Natural killer cell treated with Interleukin-12 subunit alpha and Interleukin-12 subunit beta and Interleukin-15 and Interleukin-18, amount 100 ng/mL, for 72 hours (primary cell): ENCODE measurements around the gene SWSAP1. TPM values are rescaled to one million over a fixed set of nuclear protein-coding genes. Genes with fewer than 3 reads are reported as not detected.
"Not testable (repeated sequence)": the region's sequence is repeated elsewhere in the genome, so short reads cannot be mapped to it uniquely, and the experiment has no call there.

ENCODE experiments used
- ATAC-seq, 2 donors: fragments of 150-1000 bp; cut with Tn5 transposase in 1 of 2; sonication (Bioruptor Pico), chemical (Tn5 transposase) in 1 of 2; 2 replicates each; pipeline ENCODE4 v1.10.0; 2021
- DNase-seq: peaks from one replicate; pipeline ENCODE4 v3.0.0; 2022; ENCODE audit warnings: low spot score
- H3K27ac Mint-ChIP-seq, 2 donors: 1 replicate in 1 of 2; 2 replicates in 1 of 2; pipeline ENCODE4 v1.8.0; 2022; ENCODE audit warnings: mixed read lengths in 2 of 2, mild to moderate bottlenecking in 1 of 2, moderate library complexity in 1 of 2
- H3K27me3 Mint-ChIP-seq, 2 donors: 1 replicate in 1 of 2; 2 replicates in 1 of 2; pipeline ENCODE4 v1.8.0; 2022; ENCODE audit warnings: mixed read lengths in 2 of 2
- H3K36me3 Mint-ChIP-seq: one replicate; pipeline ENCODE4 v1.8.0; 2022; ENCODE audit warnings: mixed read lengths
- H3K4me1 Mint-ChIP-seq, 2 donors: 1 replicate in 1 of 2; 2 replicates in 1 of 2; pipeline ENCODE4 v1.8.0; 2022; ENCODE audit warnings: low read depth in 2 of 2, mixed read lengths in 2 of 2, mild to moderate bottlenecking in 1 of 2
- H3K4me3 Mint-ChIP-seq: one replicate; pipeline ENCODE4 v1.8.0; 2022; ENCODE audit warnings: mixed read lengths
- H3K9me3 Mint-ChIP-seq: 2 replicates; pipeline ENCODE4 v1.8.0; 2022; ENCODE audit warnings: mixed read lengths
- total RNA-seq, 2 donors: library from RNA; stranded (reverse); gene quantifications; one replicate each; pipeline ENCODE4 v1.2.3, GENCODE V29; 2022

The SWSAP1 gene, protein sequence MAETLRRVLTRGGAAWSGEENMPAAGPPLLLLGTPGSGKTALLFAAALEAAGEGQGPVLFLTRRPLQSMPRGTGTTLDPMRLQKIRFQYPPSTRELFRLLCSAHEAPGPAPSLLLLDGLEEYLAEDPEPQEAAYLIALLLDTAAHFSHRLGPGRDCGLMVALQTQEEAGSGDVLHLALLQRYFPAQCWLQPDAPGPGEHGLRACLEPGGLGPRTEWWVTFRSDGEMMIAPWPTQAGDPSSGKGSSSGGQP
- 1 to 10 TPM; 1.6 to 3.0 TPM for total RNA-seq

DNA sequence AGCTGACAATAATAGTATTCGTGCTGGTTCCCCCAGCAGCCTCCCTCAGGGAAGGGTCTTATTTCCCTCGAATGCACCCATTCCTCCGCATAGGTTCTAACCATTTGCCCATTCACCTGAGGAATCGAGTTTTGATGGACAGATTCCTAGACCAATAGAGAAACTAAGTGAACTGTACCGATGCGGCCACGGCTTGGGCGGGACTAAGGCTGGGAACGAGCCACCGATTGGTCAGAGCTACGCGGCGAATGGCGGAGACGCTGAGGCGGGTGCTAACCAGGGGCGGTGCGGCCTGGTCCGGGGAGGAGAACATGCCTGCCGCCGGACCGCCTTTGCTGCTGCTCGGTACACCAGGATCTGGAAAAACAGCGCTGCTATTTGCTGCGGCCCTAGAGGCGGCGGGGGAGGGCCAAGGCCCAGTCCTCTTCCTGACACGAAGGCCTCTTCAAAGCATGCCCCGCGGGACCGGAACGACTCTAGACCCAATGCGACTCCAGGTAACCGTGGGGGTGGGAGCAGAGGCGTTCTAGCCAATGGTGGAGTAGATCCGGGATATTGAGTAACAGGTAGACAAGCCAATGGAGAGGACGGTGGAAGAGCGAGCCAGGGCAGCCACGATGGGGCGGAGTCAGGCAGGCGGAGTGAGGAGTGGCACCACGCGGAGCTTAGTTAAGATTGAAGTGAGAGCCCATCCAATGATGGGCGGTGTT is at the start of gene SWSAP1:
SWSAP1 (plus strand) TSS at position 234 of the 710 bp plus-strand sequence; CDS start at position 249, 15 bp downstream.
- Mint-ChIP-seq H3K27me3 (no peaks in the 10 kb centered on the region), H3K4me1 (peaks cover 9 to 17% of the 10 kb centered on the region in 2 donors), H3K4me3 (no peak within 1 kb of the TSS), H3K9me3 (no peaks in the 10 kb centered on the region), H3K27ac (peak within 1 kb of the TSS; percentile 6 to 17), H3K36me3 (peaks cover 5% of the 10 kb centered on the region)
- DNase-seq (peak; percentile 99), ATAC-seq (peak; percentile 97)

DNA sequence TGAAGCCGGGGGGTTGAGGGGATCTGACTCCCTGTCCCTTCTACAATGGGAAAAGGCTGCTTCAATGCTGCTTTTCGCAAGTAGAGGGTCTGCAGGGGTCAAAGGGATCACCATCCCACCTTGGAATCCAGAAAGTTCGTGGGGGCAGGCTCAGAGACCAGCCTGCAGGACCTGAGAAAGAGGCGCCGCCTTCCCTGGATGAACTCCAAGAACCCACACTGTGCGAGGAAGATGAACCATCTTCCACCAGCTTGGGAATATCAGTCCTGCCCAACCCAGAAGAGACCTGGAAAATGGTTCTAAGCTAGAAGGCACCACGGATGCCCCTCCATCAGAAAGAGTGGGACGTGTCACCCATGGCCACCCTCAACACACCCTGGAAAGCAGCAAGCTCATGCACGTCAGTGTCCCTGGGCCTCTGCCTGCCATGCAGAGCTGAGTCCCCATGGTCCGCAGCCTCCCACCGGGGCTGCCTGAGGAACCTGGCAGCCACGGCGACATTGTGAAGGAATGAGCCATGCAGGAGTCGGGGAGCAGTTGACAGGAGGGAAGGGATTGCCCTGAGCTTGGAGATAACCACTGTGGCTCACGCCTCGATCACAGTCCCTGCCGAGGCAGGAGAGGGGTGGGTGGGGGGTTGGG is 49.6 kb upstream of the SWSAP1 start:
- DNase-seq (no peak), ATAC-seq (no peak)
- Mint-ChIP-seq H3K27ac (peak overlapping the region; percentile 91 to 97), H3K27me3 (no peaks in the 10 kb centered on the region), H3K4me3 (peak overlapping the region; percentile 80), H3K36me3 (no peaks in the 10 kb centered on the region), H3K4me1 (peaks cover 35% of the 10 kb centered on the region in 2 donors), H3K9me3 (no peaks in the 10 kb centered on the region)

DNA sequence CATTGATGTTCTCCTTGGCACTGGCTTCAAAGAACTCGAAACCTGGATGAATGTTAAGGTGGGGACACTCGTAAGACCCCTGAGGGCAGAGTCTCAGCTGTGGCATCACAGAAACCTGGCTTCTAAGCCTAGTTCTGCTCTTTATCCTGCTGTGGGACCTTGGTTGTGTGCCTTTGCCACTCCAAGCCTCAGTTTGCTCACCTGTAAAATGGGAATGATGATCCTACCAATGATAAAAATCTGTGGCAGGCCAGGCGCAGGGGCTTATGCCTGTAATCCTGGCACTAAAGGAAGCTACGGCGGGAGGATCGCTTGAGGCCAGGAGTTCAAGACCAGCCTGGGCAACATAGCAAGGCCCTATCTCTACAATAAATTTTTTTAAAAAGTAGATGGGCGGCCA is 48.9 kb upstream of the SWSAP1 start:
- no peaks in the 10 kb centered on the region for H3K27me3 Mint-ChIP-seq
- H3K4me3 Mint-ChIP-seq, result no peak overlapping the region

DNA sequence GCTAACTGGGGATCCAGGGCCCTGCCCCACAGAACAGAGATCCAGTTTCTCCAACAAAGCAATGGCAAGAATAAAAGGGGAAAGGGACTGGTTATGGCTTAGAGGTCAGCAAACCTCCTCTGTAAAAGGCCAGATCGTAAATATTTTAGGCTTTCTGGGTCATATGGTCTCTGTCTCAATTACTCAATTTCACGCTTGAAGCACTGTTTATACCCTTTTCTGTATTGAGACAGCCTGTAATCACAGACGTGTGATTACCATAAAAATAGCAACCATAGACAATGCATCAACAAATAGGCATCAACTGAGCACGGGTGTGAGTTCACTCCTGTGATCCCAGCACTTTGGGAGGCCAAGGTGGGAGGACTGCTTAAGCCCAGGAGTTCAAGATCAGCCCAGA is 44.3 kb upstream of the SWSAP1 start:
- no peak for DNase-seq
- no peak for ATAC-seq
- Mint-ChIP-seq H3K4me1 (peaks cover 0 to 3% of the 10 kb centered on the region in 2 donors), H3K9me3 (no peaks in the 10 kb centered on the region), H3K36me3 (no peaks in the 10 kb centered on the region), H3K27ac (peak overlapping the region in 1 of 2 donors; percentile 56), H3K27me3 (no peaks in the 10 kb centered on the region), H3K4me3 (no peak overlapping the region)

More for the DNA sequence above, 48.9 kb upstream of the SWSAP1 start:
- H3K36me3 Mint-ChIP-seq, result no peaks in the 10 kb centered on the region
- H3K27ac Mint-ChIP-seq, result peak overlapping the region in 1 of 2 donors; percentile 68
- no peak for ATAC-seq
- H3K4me1 Mint-ChIP-seq, result peaks cover 35 to 37% of the 10 kb centered on the region in 2 donors
- no peak for DNase-seq
- no peaks in the 10 kb centered on the region for H3K9me3 Mint-ChIP-seq

DNA sequence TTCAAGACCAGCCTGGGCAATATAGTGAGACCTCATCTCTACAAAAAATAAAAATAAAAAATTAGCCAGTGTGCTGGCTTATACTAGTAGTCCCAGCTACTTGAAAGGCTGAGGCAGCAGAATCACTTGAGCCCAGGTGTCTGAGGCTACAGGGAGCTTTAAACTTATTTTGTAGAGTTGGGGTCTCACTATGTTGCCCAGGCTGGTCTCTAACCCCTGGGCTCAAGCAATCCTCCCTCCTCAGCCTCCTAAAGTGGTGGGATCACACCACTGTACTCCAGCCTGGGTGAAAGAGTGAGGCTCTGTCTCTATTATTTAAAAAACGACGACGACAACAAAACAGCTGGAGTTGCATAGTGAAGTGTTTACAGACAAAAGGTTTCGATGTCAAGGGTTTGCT is 43.0 kb upstream of the SWSAP1 start:
- no peaks in the 10 kb centered on the region for H3K36me3 Mint-ChIP-seq
- H3K27me3 Mint-ChIP-seq, result no peaks in the 10 kb centered on the region
- peaks cover 0 to 3% of the 10 kb centered on the region in 2 donors for H3K4me1 Mint-ChIP-seq
- H3K9me3 Mint-ChIP-seq, result no peaks in the 10 kb centered on the region
- ATAC-seq (no peak), DNase-seq (no peak)
- H3K4me3 Mint-ChIP-seq, result no peak overlapping the region
- H3K27ac Mint-ChIP-seq, result no peak overlapping the region

DNA sequence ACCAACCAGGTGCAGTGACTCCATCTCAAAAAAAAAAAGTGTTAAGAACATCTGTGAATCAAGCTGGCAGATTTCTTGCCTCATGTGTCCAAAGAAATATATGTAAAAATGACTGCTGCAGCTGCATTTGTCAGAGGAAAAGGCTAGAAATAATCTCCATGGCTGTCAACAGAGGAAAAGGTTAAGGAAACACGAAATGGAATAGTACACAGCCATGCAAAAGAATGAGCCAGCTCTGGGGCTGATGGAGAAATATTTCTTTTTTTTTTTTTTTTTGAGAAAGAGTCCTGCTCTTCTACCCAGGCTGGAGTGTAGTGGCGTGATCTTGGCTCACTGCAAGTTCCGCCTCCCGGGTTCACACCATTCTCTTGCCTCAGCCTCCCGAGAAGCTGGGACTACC is 41.6 kb upstream of the SWSAP1 start:
- peaks cover 5 to 10% of the 10 kb centered on the region in 2 donors for H3K4me1 Mint-ChIP-seq
- DNase-seq, result no peak
- H3K4me3 Mint-ChIP-seq, result no peak overlapping the region
- no peaks in the 10 kb centered on the region for H3K9me3 Mint-ChIP-seq
- H3K27ac Mint-ChIP-seq, result no peak overlapping the region
- H3K36me3 Mint-ChIP-seq, result no peaks in the 10 kb centered on the region
- H3K27me3 Mint-ChIP-seq, result no peaks in the 10 kb centered on the region
- ATAC-seq, result no peak

DNA sequence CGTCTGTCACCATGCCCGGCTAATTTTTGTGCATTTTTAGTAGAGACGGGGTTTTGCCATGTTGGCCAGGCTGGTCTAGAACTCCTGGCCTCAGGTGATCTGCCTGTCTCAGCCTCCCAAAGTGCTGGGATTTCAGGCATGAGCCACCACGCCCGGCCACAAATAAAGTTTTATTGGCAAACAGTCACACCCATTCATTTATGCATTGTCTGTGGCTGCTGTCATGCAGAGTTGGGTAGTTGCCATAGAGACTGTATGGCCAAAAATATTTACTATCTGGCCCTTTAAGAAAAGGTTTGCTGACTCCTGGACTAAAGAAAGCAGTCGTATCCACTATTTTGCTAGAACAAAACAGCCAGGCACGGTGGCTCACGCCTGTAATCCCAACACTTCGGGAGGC is 40.6 kb upstream of the SWSAP1 start:
- H3K27ac Mint-ChIP-seq, ATAC-seq: not testable (repeated sequence)

DNA sequence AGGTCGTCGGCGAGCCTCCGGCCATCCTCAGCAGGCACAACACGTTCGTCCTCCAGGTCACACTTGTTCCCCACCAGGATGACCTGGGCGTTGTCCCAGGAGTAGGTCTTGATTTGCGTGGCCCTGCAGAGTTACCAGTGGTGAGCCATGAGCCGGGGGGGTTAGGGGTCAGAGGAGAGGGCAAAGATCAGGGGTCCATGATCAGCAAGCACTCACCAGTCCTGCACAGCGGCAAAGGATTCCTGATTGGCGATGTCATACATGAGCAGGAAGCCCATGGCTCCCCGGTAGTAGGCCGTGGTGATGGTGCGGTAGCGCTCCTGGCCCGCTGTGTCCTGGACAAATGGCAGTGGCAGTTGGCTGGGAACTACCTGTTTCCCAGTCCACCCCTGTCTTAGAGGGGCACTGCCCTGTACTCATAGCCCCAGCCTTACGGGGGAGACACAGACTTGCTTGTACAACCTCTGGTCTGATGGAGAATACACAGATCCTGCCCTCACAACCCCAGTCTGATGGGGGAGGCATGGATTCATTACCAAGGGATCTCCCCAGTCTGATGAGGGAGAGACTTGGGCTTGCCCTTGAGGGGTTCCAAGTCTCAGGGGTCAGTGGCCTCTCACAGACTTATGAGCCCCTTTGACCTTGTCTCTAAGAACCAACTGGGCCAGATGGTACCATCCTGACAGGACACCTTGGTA is 38.9 kb upstream of the SWSAP1 start:
- H3K27ac Mint-ChIP-seq, result no peak overlapping the region
- no peaks in the 10 kb centered on the region for H3K27me3 Mint-ChIP-seq
- no peaks in the 10 kb centered on the region for H3K36me3 Mint-ChIP-seq
- no peak overlapping the region for H3K4me3 Mint-ChIP-seq
- no peaks in the 10 kb centered on the region for H3K9me3 Mint-ChIP-seq
- peaks cover 10 to 19% of the 10 kb centered on the region in 2 donors for H3K4me1 Mint-ChIP-seq
- no peak for ATAC-seq
- DNase-seq, result no peak

More for the DNA sequence above, 40.6 kb upstream of the SWSAP1 start:
- H3K4me1 Mint-ChIP-seq, result peaks cover 9 to 15% of the 10 kb centered on the region in 2 donors
- DNase-seq, H3K36me3 Mint-ChIP-seq, H3K27me3 Mint-ChIP-seq, H3K4me3 Mint-ChIP-seq, H3K9me3 Mint-ChIP-seq: not testable (repeated sequence)

DNA sequence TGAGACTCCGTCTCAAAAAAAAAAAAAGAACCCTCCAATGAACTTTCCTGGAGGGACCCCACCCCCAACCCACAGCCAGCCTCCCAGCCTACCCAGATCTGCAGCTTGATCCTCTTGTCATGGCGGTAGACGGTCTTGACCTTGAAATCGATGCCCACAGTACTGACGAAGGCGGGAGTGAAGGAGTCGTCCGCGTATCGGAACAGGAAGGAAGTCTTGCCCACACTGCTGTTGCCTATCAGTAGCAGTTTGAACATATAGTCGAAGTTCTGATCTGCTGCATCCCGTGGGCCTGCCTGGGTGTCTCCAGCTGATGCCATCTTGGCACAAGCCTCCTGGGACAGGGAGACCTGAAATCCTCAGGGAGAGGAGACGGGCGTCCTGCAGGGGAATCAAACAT is 37.4 kb upstream of the SWSAP1 start:
- ATAC-seq (peak; percentile 43 to 55), DNase-seq (no peak)
- H3K9me3 Mint-ChIP-seq, result no peaks in the 10 kb centered on the region
- H3K27me3 Mint-ChIP-seq, result no peaks in the 10 kb centered on the region
- H3K4me1 Mint-ChIP-seq, result peaks cover 10 to 19% of the 10 kb centered on the region in 2 donors
- peak overlapping the region; percentile 68 for H3K4me3 Mint-ChIP-seq
- peak overlapping the region in 1 of 2 donors; percentile 51 for H3K27ac Mint-ChIP-seq
- no peaks in the 10 kb centered on the region for H3K36me3 Mint-ChIP-seq

DNA sequence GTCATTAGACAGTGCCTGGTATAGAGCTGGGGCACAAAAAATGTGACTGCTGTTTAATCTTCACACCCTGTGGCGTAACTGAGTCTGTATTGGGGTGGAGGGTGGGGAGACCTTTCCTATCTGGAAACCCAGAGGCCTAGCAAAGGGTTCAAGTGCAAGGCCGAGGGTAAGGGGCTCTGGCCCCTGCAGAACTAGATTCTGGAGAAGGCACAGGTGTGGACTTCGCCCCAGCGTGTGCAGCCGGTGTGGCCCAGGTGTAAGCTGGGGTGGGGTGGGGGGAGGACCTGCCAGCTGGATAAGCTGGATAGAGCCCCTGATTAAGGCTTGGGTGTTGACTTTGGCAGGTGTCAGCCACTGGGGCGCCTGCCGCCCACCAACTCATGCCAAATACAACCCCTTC is 36.3 kb upstream of the SWSAP1 start:
- H3K27me3 Mint-ChIP-seq, result no peaks in the 10 kb centered on the region
- H3K4me3 Mint-ChIP-seq, result peak overlapping the region; percentile 52
- peak overlapping the region in 1 of 2 donors; percentile 58 for H3K27ac Mint-ChIP-seq
- no peaks in the 10 kb centered on the region for H3K36me3 Mint-ChIP-seq
- DNase-seq (no peak), ATAC-seq (no peak)
- peaks cover 10 to 19% of the 10 kb centered on the region in 2 donors for H3K4me1 Mint-ChIP-seq
- no peaks in the 10 kb centered on the region for H3K9me3 Mint-ChIP-seq

DNA sequence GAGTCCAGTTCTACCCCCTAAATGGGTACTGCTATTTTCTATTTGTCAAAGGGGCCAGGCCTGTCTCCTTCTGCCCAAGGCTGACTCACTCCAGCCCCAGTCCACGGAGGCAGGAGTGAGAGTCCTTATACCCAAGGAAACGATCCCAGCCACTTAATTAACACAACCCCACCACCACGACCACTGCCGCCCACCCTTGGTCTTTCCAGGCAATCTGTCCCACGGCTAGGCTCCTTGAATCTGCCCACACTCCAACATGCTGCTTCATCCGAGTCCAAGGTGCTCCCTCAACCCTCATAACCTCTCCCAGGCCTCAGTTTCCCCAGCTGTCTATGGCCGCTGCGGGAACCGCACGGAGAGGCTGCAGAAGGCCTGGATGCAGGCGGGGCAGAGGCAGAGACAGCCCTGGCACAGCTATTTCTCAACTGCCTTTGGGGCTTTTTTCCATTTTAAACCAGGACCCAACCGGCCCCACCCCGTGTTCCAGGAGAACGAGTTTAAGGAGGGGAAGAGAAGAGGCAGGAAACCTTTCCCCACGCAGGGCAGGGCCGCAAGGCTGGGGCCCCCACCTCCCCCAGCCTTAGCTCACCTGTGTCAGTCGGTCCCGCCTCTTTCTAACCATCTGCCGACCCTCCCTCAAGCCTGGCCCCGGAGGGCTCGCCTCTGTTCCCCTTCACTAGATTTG is 35.8 kb upstream of the SWSAP1 start:
- H3K27ac Mint-ChIP-seq, result peak overlapping the region in 1 of 2 donors; percentile 63
- DNase-seq (no peak), ATAC-seq (no peak)
- peaks cover 10 to 19% of the 10 kb centered on the region in 2 donors for H3K4me1 Mint-ChIP-seq
- H3K27me3 Mint-ChIP-seq, result no peaks in the 10 kb centered on the region
- H3K4me3 Mint-ChIP-seq, result peak overlapping the region; percentile 74
- no peaks in the 10 kb centered on the region for H3K9me3 Mint-ChIP-seq
- H3K36me3 Mint-ChIP-seq, result no peaks in the 10 kb centered on the region

DNA sequence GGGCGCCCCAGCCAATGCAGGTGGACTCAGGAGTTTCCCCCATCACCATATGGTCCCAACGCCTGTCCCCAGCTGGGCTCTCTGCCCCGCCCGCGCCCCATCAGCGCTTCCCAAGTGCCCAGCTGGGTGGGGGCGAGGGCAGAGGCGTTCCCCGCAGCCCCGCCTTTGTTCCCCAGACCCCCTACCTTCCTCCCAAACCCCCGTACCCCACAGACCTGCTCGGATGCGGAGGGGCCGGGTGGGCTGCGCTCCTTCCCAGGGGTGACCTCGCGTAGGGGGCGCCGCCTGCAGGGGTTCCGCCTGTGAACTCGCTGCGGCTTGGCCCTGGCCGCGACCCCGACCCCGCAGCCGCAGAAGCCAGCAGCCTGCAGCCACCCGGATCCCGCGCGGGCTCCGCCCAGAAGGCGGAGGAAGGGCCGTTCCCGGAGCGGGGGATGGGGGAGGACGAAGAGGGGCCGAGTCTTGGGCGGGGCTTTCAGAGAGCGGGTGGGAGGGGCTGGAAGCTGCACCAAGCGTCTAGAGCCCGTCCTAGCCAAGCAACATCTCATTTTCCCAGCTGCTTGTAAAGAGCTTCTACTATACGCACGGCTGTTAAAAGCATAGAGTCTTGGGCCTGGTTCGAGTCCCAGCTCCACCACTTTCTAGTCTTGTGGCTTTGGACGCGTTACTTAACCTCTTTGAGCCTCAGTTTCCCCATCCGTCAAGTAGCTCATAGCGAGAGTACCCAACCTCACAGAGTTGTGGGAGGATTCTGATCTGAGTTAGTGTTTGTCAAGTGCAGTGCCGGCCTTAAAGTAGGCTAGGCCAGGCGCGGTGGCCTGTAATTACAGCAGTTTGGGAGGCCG is 35.0 kb upstream of the SWSAP1 start, which contains the start of gene RAB3D:
RAB3D (minus strand) TSS at position 404 of the 845 bp plus-strand sequence. CDS start 2,258 bp downstream, outside the sequence.
- ATAC-seq, result peak; percentile 98 to 99

More for the DNA sequence above, 35.0 kb upstream of the SWSAP1 start, which contains the start of gene RAB3D:
- Mint-ChIP-seq H3K9me3 (no peaks in the 10 kb centered on the region), H3K27me3 (no peaks in the 10 kb centered on the region), H3K36me3 (no peaks in the 10 kb centered on the region), H3K4me3 (peak within 1 kb of the TSS; percentile 74), H3K4me1 (peaks cover 13 to 22% of the 10 kb centered on the region in 2 donors), H3K27ac (peak within 1 kb of the TSS in 1 of 2 donors; percentile 63)
- peak; percentile 93 for DNase-seq
